ENCODE measurements around the gene SLC12A6.
A peak's percentile ranks its signal among the peaks of the same experiment; 100 is the strongest.

The SLC12A6 gene

GRCh38 chr15:34337557-34338306 lies at the start of gene SLC12A6:
SLC12A6 (minus strand) TSS chr15:34337781; CDS start chr15:34336680, 1,101 bp downstream.
- H3K27ac ChIP-seq (ENCODE audit: extremely low read depth, low read depth, low read length): peak within 1 kb of the TSS; percentile 51; the same call in 1 of the 2 replicates
- no peaks in the 10 kb centered on the region for H3K4me1 ChIP-seq (ENCODE audit: control insufficient read depth, insufficient read depth, low read length)
- ChIA-PET CTCF (interaction anchor here (0.6 to 2.0 kb wide), 2 partner anchors 29 to 229 kb away, joined by 4 to 8 read pairs; partner anchors contain the start of gene LPCAT4), POLR2A (interaction anchor here (0.6 to 1.4 kb wide), 7 partner anchors 9 to 246 kb away, joined by 3 to 14 read pairs (median 3); partner anchors contain the start of genes EMC7, GOLGA8B, KATNBL1 and LPCAT4)
- H3K36me3 ChIP-seq (ENCODE audit: control insufficient read depth in 2 of 2, insufficient read depth in 1 of 2, low read length in 2 of 2): peaks cover 6 to 23% of the 10 kb centered on the region in 2 experiments; a peak in 2 of 3 replicates
- no peaks in the 10 kb centered on the region for H3K9me3 ChIP-seq (ENCODE audit: control insufficient read depth, insufficient read depth, low read depth, low read length)
- peak within 1 kb of the TSS; percentile 90 for H3K4me3 ChIP-seq (ENCODE audit: low read depth, low read length)
- TF ChIP-seq ZNF148 (tag by site-specific recombination; IDR thresholded peaks at IDR 0.05; ENCODE audit: borderline replicate concordance): no peak
- TF ChIP-seq KLF1 (tag by site-specific recombination; IDR thresholded peaks at IDR 0.05): no peak
- no peak for TF ChIP-seq ZNF112 (tag by site-specific recombination; IDR thresholded peaks at IDR 0.05)
- TF ChIP-seq ZNF341 (tag by site-specific recombination; IDR thresholded peaks at IDR 0.05; ENCODE audit: low read depth): peak; percentile 72
- TF ChIP-seq ZNF366 (tag by site-specific recombination; conservative IDR thresholded peaks at IDR 0.05): peak; percentile 68
- TF ChIP-seq SCRT2 (tag by site-specific recombination; IDR thresholded peaks at IDR 0.05): no peak
- no peak for TF ChIP-seq ZNF37A (tag by site-specific recombination; IDR thresholded peaks at IDR 0.05)
- peak; percentile 86 for TF ChIP-seq ZBTB26 (tag by site-specific recombination; optimal IDR thresholded peaks at IDR 0.05)
- no peak for TF ChIP-seq ZNF18 (tag by site-specific recombination; IDR thresholded peaks at IDR 0.05)
- TF ChIP-seq ZNF391 (tag by site-specific recombination; IDR thresholded peaks at IDR 0.05; ENCODE audit: borderline replicate concordance, low read depth): no peak
- TF ChIP-seq ZNF274 (IDR thresholded peaks at IDR 0.05; ENCODE audit: low read length): no peak
- no peak for TF ChIP-seq ZNF274 (tag by site-specific recombination; IDR thresholded peaks at IDR 0.05; ENCODE audit: borderline replicate concordance)
- TF ChIP-seq ZNF423 (tag by site-specific recombination; IDR thresholded peaks at IDR 0.05): no peak
- TF ChIP-seq ZNF174 (tag by site-specific recombination; IDR thresholded peaks at IDR 0.05): no peak
- TF ChIP-seq MEIS1 (CRISPR knock-in tag; IDR thresholded peaks at IDR 0.05; ENCODE audit: borderline replicate concordance): no peak
- TF ChIP-seq ZBTB1 (tag by site-specific recombination; IDR thresholded peaks at IDR 0.05): no peak
- TF ChIP-seq ZBTB11 (tag by site-specific recombination; conservative IDR thresholded peaks at IDR 0.05; ENCODE audit: low read depth): peak; percentile 72
- TF ChIP-seq TCF7L2 (IDR thresholded peaks at IDR 0.05; ENCODE audit: borderline replicate concordance, low read depth, low read length): no peak
- TF ChIP-seq ZNF561 (tag by site-specific recombination; IDR thresholded peaks at IDR 0.05; ENCODE audit: borderline replicate concordance): peak; percentile 59; the same call in 1 of the 2 replicates
- no peak for TF ChIP-seq ZNF548 (tag by site-specific recombination; IDR thresholded peaks at IDR 0.05)
- TF ChIP-seq ZNF354C (tag by site-specific recombination; IDR thresholded peaks at IDR 0.05; ENCODE audit: borderline replicate concordance, low read depth): no peak
- no peak for TF ChIP-seq ZNF280C (tag by site-specific recombination; IDR thresholded peaks at IDR 0.05)
